GM13977 (cell line): ENCODE data around the gene TRIM66.

Experiments
- DNase-seq: peaks from one replicate; pipeline ENCODE4 v3.0.0; 2012; ENCODE audit warnings: low spot score
- in situ Hi-C: fragments of 300-500 bp; cut with MboI; formaldehyde crosslinking; loops from one replicate; pipeline ENCODE4 v1.12.0; 2022; ENCODE audit warnings: low sequenced_read_pairs, low pct_unique_long_range_greater_than_20kb, mixed read lengths, inconsistent platforms; ENCODE audit not compliant: unreplicated experiment
- TF ChIP-seq, protein P1 (sequence below): IDR thresholded peaks from 2 replicates; pipeline ENCODE4 v1.5.1; 2012; ENCODE audit warnings: mild to moderate bottlenecking, control low read depth; ENCODE audit not compliant: insufficient read depth; ENCODE audit errors: extremely low read depth, missing control alignments

The TRIM66 gene

GRCh38 chr11:8621147-8621546, 61.3 kb downstream of the TRIM66 start:
- in situ Hi-C loops = no loop called here
- DNase-seq = no peak

GRCh38 chr11:8617063-8617462, 65.4 kb downstream of the TRIM66 start:
- DNase-seq = no peak
- TF ChIP-seq, protein P1, sequence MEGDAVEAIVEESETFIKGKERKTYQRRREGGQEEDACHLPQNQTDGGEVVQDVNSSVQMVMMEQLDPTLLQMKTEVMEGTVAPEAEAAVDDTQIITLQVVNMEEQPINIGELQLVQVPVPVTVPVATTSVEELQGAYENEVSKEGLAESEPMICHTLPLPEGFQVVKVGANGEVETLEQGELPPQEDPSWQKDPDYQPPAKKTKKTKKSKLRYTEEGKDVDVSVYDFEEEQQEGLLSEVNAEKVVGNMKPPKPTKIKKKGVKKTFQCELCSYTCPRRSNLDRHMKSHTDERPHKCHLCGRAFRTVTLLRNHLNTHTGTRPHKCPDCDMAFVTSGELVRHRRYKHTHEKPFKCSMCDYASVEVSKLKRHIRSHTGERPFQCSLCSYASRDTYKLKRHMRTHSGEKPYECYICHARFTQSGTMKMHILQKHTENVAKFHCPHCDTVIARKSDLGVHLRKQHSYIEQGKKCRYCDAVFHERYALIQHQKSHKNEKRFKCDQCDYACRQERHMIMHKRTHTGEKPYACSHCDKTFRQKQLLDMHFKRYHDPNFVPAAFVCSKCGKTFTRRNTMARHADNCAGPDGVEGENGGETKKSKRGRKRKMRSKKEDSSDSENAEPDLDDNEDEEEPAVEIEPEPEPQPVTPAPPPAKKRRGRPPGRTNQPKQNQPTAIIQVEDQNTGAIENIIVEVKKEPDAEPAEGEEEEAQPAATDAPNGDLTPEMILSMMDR = no peak
- in situ Hi-C loops = no loop called here

More at GRCh38 chr11:8621147-8621546, 61.3 kb downstream of the TRIM66 start:
- TF ChIP-seq, protein P1 = no peak

GRCh38 chr11:8615291-8616032, 67.0 kb downstream of the TRIM66 start:
- in situ Hi-C loops = no loop called here

GRCh38 chr11:8614497-8614896, 68.0 kb downstream of the TRIM66 start:
- in situ Hi-C loops = no loop called here
- no peak for DNase-seq
- TF ChIP-seq, protein P1 = no peak

More at GRCh38 chr11:8615291-8616032, 67.0 kb downstream of the TRIM66 start:
- TF ChIP-seq, protein P1 = no peak
- DNase-seq = no peak

DNA sequence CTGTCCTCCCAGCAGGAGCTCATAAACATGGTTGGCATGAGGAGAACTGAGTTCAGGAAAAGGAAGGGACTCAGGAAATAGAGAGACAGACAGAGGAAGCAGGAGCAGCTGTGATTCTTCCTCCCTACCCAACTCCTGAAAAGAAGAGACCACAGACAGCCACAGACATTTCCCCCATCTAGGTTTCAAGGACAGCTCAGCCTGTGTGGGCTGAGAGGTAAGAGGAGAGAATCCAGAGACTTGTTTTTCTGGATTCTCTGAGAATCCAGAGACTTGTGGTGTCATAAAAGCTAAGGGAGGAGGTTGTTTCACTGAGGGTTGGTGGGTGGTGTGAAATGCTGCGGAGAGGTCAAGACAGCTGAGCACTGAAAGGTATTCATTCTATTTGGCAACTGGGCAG, 69.4 kb downstream of the TRIM66 start:
- no peak for DNase-seq
- TF ChIP-seq, protein P1 = no peak
- in situ Hi-C loops = no loop called here

DNA sequence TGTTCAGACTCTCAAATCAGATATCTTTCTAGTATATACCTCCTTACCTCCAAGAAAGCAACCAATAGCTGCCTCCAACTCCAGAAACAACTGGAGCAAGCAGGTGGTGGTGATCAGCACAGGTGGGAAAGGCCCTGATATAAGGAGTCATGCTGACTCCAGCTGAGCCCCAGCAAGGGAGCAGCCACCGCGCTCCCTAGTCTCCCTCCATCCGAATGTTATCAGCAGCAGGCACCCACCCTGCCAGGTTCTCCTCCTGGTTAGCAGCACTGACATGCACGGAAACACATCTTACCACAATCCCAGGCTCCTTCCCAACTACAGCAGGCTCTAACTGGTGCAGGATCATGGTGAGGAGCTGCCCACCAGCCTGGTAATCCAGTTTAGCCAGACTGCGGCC, 69.9 kb downstream of the TRIM66 start:
- no peak for DNase-seq
- TF ChIP-seq, protein P1 = no peak
- in situ Hi-C loops = no loop called here
